H1 (cell line): ENCODE results near the gene VEPH1.

Experiments
- CEBPB ChIP-seq: IDR thresholded peaks from 2 replicates; pipeline ENCODE4 v1.6.1; 2012; ENCODE audit warnings: low read depth, low read length
- KDM1A ChIP-seq: fragments of 200-600, 300-600 bp; sonication (generic); IDR thresholded peaks from 2 replicates; pipeline ENCODE4 v1.7.1; 2016; ENCODE audit warnings: mild to moderate bottlenecking, low read length, borderline replicate concordance
- POLR2A ChIP-seq, 2 experiments: IDR thresholded peaks; 1 replicate in 1 of 2; 2 replicates in 1 of 2; pipeline ENCODE4 v1.6.1; 2011; ENCODE audit warnings: low read depth in 2 of 2, low read length in 2 of 2, mild to moderate bottlenecking in 2 of 2; ENCODE audit errors: control extremely low read depth in 1 of 2
- YY1 ChIP-seq: IDR thresholded peaks from 2 replicates; pipeline ENCODE4 v1.6.1; 2011; ENCODE audit warnings: low read depth, mild to moderate bottlenecking, low read length
- TF ChIP-seq, protein P1 (sequence below), 3 experiments: IDR thresholded peaks; 1 replicate in 2 of 3; 2 replicates in 1 of 3; pipeline versions ENCODE4 v1.5.1 to v1.6.1; 2011; ENCODE audit warnings: low read length in 3 of 3, mild to moderate bottlenecking in 3 of 3, inconsistent platforms in 2 of 3, low read depth in 1 of 3, moderate library complexity in 1 of 3; ENCODE audit not compliant: insufficient read depth in 1 of 3; ENCODE audit errors: control extremely low read depth in 1 of 3

DNA sequence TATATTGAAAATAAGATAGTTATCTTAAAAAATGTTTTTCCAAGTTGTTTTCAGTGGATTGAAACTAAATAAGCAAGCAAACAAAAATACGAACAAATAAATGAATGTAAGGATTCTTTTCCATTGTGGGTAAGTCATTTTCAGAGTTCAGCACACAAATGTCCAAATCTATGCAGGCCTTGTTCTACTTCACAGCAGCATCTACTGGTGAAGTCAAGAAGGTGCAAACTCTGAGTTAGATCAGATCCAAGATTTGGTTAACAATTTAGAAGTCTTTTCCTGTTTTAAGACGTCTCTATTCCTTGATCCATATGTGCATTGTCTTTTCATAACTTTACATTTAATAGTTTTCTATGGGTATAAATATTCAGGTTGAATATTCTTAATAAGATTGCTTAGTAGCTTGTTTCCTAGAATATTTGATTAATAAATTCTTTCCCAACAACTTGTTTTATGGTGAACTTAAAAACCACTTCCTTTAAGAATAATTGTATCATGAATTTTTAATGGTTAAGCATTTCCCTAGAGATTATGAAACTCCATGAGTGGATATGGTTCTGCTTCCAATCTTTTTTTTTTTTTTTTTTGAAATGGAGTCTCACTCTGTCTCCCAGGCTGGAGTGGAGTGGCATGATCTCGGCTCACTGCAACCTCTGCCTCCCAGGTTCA, 56.1 kb downstream of the VEPH1 start:
- TF ChIP-seq CEBPB (no peak), POLR2A (IDR thresholded peaks at IDR 0.05; ENCODE audit: control extremely low read depth in 1 of 2, low read depth in 2 of 2, low read length in 2 of 2) (no peak), YY1 (no peak), KDM1A (no peak)
- TF ChIP-seq, protein P1, sequence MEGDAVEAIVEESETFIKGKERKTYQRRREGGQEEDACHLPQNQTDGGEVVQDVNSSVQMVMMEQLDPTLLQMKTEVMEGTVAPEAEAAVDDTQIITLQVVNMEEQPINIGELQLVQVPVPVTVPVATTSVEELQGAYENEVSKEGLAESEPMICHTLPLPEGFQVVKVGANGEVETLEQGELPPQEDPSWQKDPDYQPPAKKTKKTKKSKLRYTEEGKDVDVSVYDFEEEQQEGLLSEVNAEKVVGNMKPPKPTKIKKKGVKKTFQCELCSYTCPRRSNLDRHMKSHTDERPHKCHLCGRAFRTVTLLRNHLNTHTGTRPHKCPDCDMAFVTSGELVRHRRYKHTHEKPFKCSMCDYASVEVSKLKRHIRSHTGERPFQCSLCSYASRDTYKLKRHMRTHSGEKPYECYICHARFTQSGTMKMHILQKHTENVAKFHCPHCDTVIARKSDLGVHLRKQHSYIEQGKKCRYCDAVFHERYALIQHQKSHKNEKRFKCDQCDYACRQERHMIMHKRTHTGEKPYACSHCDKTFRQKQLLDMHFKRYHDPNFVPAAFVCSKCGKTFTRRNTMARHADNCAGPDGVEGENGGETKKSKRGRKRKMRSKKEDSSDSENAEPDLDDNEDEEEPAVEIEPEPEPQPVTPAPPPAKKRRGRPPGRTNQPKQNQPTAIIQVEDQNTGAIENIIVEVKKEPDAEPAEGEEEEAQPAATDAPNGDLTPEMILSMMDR (IDR thresholded peaks at IDR 0.05; ENCODE audit: control extremely low read depth in 1 of 3, insufficient read depth in 1 of 3, low read depth in 1 of 3, low read length in 3 of 3) = peak in 2 of 3 experiments; percentile 4 to 30; a peak in 1 of 4 replicates
